CD4-positive, alpha-beta T cell treated with Interleukin-2 at 100 ng/mL for 4 hours (primary cell): Measurements from ENCODE around the gene POLR2M.

ENCODE experiments used
- DNase-seq: peaks from one replicate; pipeline ENCODE4 v3.0.0-alpha.2; 2020; ENCODE audit warnings: low spot score

The POLR2M gene

GRCh38 chr15:57706405-57707209 lies at the start of gene POLR2M:
POLR2M (plus strand) TSS chr15:57706714; CDS start chr15:57706843, 129 bp downstream.
- peak; percentile 92 for DNase-seq

GRCh38 chr15:57657619-57658018 lies 48.9 kb upstream of the POLR2M start:
- DNase-seq, result no peak

- DNase-seq, result no peak
Observed at GRCh38 chr15:57662091-57662744, 44.3 kb upstream of the POLR2M start.

GRCh38 chr15:57662802-57663201 lies 43.7 kb upstream of the POLR2M start:
- DNase-seq, result no peak

- DNase-seq, result no peak
Observed at GRCh38 chr15:57663262-57663661, 43.3 kb upstream of the POLR2M start.

- DNase-seq, result no peak
Observed at GRCh38 chr15:57665194-57665593, 41.3 kb upstream of the POLR2M start.

GRCh38 chr15:57665939-57666338 lies 40.6 kb upstream of the POLR2M start:
- DNase-seq, result no peak

- no peak for DNase-seq
Observed at GRCh38 chr15:57667171-57667849, 39.2 kb upstream of the POLR2M start.

GRCh38 chr15:57668016-57668415 lies 38.5 kb upstream of the POLR2M start:
- DNase-seq, result no peak

- DNase-seq, result no peak
Observed at GRCh38 chr15:57671636-57672035, 34.9 kb upstream of the POLR2M start.

GRCh38 chr15:57675481-57676181 lies 30.9 kb upstream of the POLR2M start:
- DNase-seq, result no peak

- no peak for DNase-seq
Observed at GRCh38 chr15:57676585-57676984, 29.9 kb upstream of the POLR2M start.

- no peak for DNase-seq
Observed at GRCh38 chr15:57677204-57677603, 29.3 kb upstream of the POLR2M start.

GRCh38 chr15:57680021-57680420 lies 26.5 kb upstream of the POLR2M start:
- DNase-seq, result no peak

GRCh38 chr15:57681011-57681410 lies 25.5 kb upstream of the POLR2M start:
- DNase-seq, result no peak

GRCh38 chr15:57683481-57683880 lies 23.0 kb upstream of the POLR2M start:
- DNase-seq, result no peak

GRCh38 chr15:57684491-57685151 lies 21.9 kb upstream of the POLR2M start:
- DNase-seq, result no peak

GRCh38 chr15:57685306-57686095 lies 21.0 kb upstream of the POLR2M start:
- no peak for DNase-seq

- no peak for DNase-seq
Observed at GRCh38 chr15:57686657-57687056, 19.9 kb upstream of the POLR2M start.

GRCh38 chr15:57690341-57690966 lies 16.1 kb upstream of the POLR2M start:
- DNase-seq, result no peak

- no peak for DNase-seq
Observed at GRCh38 chr15:57691082-57691481, 15.4 kb upstream of the POLR2M start.
